Fibroblast of lung (primary cell): ENCODE results near the gene FBXW5. TPM values are rescaled to one million over a fixed set of nuclear protein-coding genes. Genes with fewer than 3 reads are reported as not detected.
A peak's percentile ranks its signal among the peaks of the same experiment; 100 is the strongest.

ENCODE experiments used
- DNase-seq, 2 donors: peaks; one replicate each; pipeline versions ENCODE4 v3.0.0 to v3.0.0-alpha.2; 2010; ENCODE audit warnings: low read depth in 2 of 2
- H2AFZ ChIP-seq: 2 replicates; pipeline ENCODE4 v1.5.1; 2012; ENCODE audit warnings: low read length, control low read depth, inconsistent platforms
- H3K27ac ChIP-seq: 2 replicates; pipeline ENCODE4 v1.5.1; 2011; ENCODE audit warnings: low read length, control low read depth; ENCODE audit not compliant: insufficient read depth
- H3K27me3 ChIP-seq: 2 replicates; pipeline ENCODE4 v1.5.1; 2011; ENCODE audit warnings: mild to moderate bottlenecking, low read length; ENCODE audit not compliant: control insufficient read depth, insufficient read depth
- H3K36me3 ChIP-seq: 2 replicates; pipeline ENCODE4 v1.5.1; 2011; ENCODE audit warnings: low read length; ENCODE audit not compliant: control insufficient read depth, insufficient read depth
- H3K4me1 ChIP-seq: 2 replicates; pipeline ENCODE4 v1.5.1; 2011; ENCODE audit warnings: low read length; ENCODE audit not compliant: control insufficient read depth, insufficient read depth; ENCODE audit errors: extremely low read depth
- H3K4me2 ChIP-seq: 2 replicates; pipeline ENCODE4 v1.5.1; 2011; ENCODE audit warnings: low read length, control low read depth; ENCODE audit not compliant: insufficient read depth; ENCODE audit errors: extremely low read depth
- H3K4me3 ChIP-seq, 4 experiments: fragments of 200-600 bp in 1 of 4; sonication (generic) in 1 of 4; replicated peaks in 1 of 4; 2 replicates each; pipeline ENCODE4 v1.5.1; 2011 to 2016; ENCODE audit warnings: low read length in 4 of 4, low read depth in 3 of 4, mild to moderate bottlenecking in 3 of 4, control low read depth in 2 of 4, inconsistent platforms in 1 of 4, mixed read lengths in 1 of 4; ENCODE audit not compliant: insufficient read depth in 1 of 4; ENCODE audit errors: control extremely low read depth in 1 of 4
- H3K79me2 ChIP-seq: 2 replicates; pipeline ENCODE4 v1.5.1; 2012; ENCODE audit warnings: mild to moderate bottlenecking, low read length, inconsistent platforms; ENCODE audit not compliant: control insufficient read depth, insufficient read depth
- H3K9ac ChIP-seq: 2 replicates; pipeline ENCODE4 v1.5.1; 2011; ENCODE audit warnings: mild to moderate bottlenecking, low read length, control low read depth; ENCODE audit not compliant: insufficient read depth
- H3K9me3 ChIP-seq: 2 replicates; pipeline ENCODE4 v1.5.1; 2012; ENCODE audit warnings: low read depth, low read length; ENCODE audit not compliant: control insufficient read depth, insufficient read depth
- H4K20me1 ChIP-seq: 2 replicates; pipeline ENCODE4 v1.5.1; 2011; ENCODE audit warnings: low read length; ENCODE audit not compliant: control insufficient read depth, insufficient read depth; ENCODE audit errors: extremely low read depth
- CTCF ChIP-seq, 2 donors: IDR thresholded peaks in 1 of 2; conservative IDR thresholded peaks in 1 of 2; 1 replicate in 1 of 2; 2 replicates in 1 of 2; pipeline ENCODE4 v1.5.1; 2011 to 2012; ENCODE audit warnings: low read length in 2 of 2, control low read depth in 1 of 2, inconsistent platforms in 1 of 2, low read depth in 1 of 2, mild to moderate bottlenecking in 1 of 2
- EZH2 ChIP-seq: IDR thresholded peaks from 2 replicates; pipeline ENCODE4 v1.5.1; 2012; ENCODE audit warnings: low read length, control low read depth, mild to moderate bottlenecking; ENCODE audit errors: missing control alignments
- polyA plus RNA-seq, 2 donors: library from polyadenylated mRNA; depleted of rRNA in 1 of 2; stranded (reverse) in 1 of 2; unstranded in 1 of 2; fragments of >200 nt; gene quantifications; 2 replicates each; pipeline ENCODE4 v1.2.1, GENCODE V29; 2011 to 2012; ENCODE audit warnings: missing spikeins in 1 of 2
- total RNA-seq: library from RNA; depleted of rRNA; stranded (reverse); fragments of >200 nt; gene quantifications from 2 replicates; pipeline ENCODE4 v1.2.1, GENCODE V29; 2014

Gene FBXW5
- total and polyA plus RNA-seq, 2 donors (not counting 1 experiment from before 2014, with no cell fraction given) = 31.3 to 166 TPM

DNA sequence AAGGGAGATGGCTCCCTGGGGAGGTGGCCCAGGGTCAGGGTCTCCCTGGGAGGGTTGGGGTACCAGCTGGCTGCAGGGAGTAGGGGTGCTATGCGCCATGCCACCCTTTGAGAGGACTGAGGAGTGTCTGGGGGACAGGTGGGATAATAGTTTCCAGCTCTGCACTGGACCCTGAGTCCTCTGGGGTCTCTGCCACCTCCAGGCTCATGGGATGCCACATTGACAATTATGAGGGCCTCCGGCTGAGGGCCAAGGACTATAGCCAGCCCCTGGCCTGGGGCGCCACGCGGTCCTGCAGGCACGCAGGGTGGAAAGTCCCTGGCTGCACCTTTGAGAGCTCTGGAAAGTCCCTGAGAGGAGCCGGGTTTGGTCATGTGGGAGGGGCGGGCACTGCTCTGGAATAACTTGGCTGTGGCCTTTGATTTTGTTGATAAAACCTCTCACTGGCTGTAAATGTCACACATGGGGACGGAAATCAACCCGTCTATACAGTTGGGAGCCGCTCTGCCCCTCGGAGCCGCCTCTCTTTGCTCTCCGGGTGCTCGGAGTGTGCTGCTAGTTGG lies 42.2 kb downstream of the FBXW5 start:
- peak overlapping the region; percentile 62 for H3K27ac ChIP-seq
- no peaks in the 10 kb centered on the region for H3K9me3 ChIP-seq
- peak overlapping the region; percentile 17 for H3K4me2 ChIP-seq
- peaks cover 7% of the 10 kb centered on the region for H3K36me3 ChIP-seq
- H3K4me3 ChIP-seq = peak overlapping the region in 1 of 4 experiments; percentile 30
- no peak overlapping the region for H2AFZ ChIP-seq
- no peaks in the 10 kb centered on the region for H3K79me2 ChIP-seq
- H4K20me1 ChIP-seq = no peaks in the 10 kb centered on the region
- no peaks in the 10 kb centered on the region for H3K27me3 ChIP-seq
- no peak overlapping the region for H3K9ac ChIP-seq
- DNase-seq = peak in 1 of 2 donors; percentile 76
- TF ChIP-seq EZH2 = no peak
- TF ChIP-seq CTCF (conservative IDR thresholded peaks at IDR 0.05 in 1 of 2, IDR thresholded peaks at IDR 0.05 in 1 of 2; ENCODE audit: low read depth in 1 of 2, low read length in 2 of 2) = no peak
- peaks cover 14% of the 10 kb centered on the region for H3K4me1 ChIP-seq

- H3K9me3 ChIP-seq = no peaks in the 10 kb centered on the region
- H4K20me1 ChIP-seq = no peaks in the 10 kb centered on the region
- no peaks in the 10 kb centered on the region for H3K79me2 ChIP-seq
- peak overlapping the region in 1 of 4 experiments; percentile 30 for H3K4me3 ChIP-seq
- peak overlapping the region; percentile 62 for H3K27ac ChIP-seq
- H3K4me2 ChIP-seq = peak overlapping the region; percentile 17
- TF ChIP-seq CTCF (conservative IDR thresholded peaks at IDR 0.05 in 1 of 2, IDR thresholded peaks at IDR 0.05 in 1 of 2; ENCODE audit: low read depth in 1 of 2, low read length in 2 of 2) = no peak
- TF ChIP-seq EZH2 = no peak
- H3K4me1 ChIP-seq = peaks cover 14% of the 10 kb centered on the region
- no peak overlapping the region for H2AFZ ChIP-seq
- peaks cover 5% of the 10 kb centered on the region for H3K36me3 ChIP-seq
- no peak overlapping the region for H3K9ac ChIP-seq
- no peaks in the 10 kb centered on the region for H3K27me3 ChIP-seq
- peak in 1 of 2 donors; percentile 64 for DNase-seq
These were observed 42.9 kb downstream of the FBXW5 start for GRCh38 chr9:136901516-136902258.

DNA sequence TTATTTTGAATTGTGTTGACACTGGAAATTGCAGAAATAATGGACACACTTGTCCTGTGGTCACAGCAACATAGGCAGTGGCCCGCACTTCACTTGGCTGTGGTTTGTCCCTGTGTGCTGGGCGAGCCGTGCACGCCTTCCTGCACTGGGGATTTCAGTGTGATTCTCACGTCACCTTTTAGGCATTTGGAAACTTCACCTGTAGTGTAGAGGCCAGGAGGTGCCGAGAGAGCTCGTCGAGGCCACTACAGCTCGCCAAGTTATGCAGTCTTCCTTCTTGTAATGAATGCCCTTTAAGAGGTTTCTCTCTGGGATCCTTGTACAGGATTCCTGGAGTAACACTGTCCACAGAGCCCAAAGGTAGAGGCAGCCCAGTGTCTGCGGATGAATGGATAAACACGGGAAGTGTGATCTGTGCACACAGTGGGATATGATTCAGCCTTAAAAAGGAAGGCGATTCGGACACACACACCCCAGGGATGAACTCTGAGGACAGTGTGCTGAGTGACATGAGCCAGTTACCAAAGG lies 43.5 kb downstream of the FBXW5 start:
- H2AFZ ChIP-seq = no peak overlapping the region
- no peaks in the 10 kb centered on the region for H3K79me2 ChIP-seq
- H3K27me3 ChIP-seq = no peaks in the 10 kb centered on the region
- no peak for DNase-seq
- H3K36me3 ChIP-seq = peaks cover 5% of the 10 kb centered on the region
- H3K4me2 ChIP-seq = no peak overlapping the region
- TF ChIP-seq CTCF (conservative IDR thresholded peaks at IDR 0.05 in 1 of 2, IDR thresholded peaks at IDR 0.05 in 1 of 2; ENCODE audit: low read depth in 1 of 2, low read length in 2 of 2) (no peak), EZH2 (no peak)
- H3K9ac ChIP-seq = no peak overlapping the region
- no peaks in the 10 kb centered on the region for H4K20me1 ChIP-seq
- peaks cover 14% of the 10 kb centered on the region for H3K4me1 ChIP-seq
- no peak overlapping the region for H3K4me3 ChIP-seq
- H3K27ac ChIP-seq = peak overlapping the region; percentile 62
- H3K9me3 ChIP-seq = no peaks in the 10 kb centered on the region
